Measurements from ENCODE around the gene PLCL2.
A peak's percentile ranks its signal among the peaks of the same experiment; 100 is the strongest.
"Not testable (repeated sequence)": the region's sequence is repeated elsewhere in the genome, so short reads cannot be mapped to it uniquely, and the experiment has no call there.

Gene PLCL2

GRCh38 chr3:17076940-17077605, 192.3 kb downstream of the PLCL2 start:
- no peak for DNase-seq (ENCODE audit: low read depth)

- DNase-seq (ENCODE audit: low read depth), result no peak
Observed at GRCh38 chr3:17077606-17078005, 192.9 kb downstream of the PLCL2 start.

GRCh38 chr3:17078926-17079465, 194.2 kb downstream of the PLCL2 start:
- no peak for DNase-seq (ENCODE audit: low read depth)

- no peak for DNase-seq (ENCODE audit: low read depth)
Observed at GRCh38 chr3:17079933-17080332, 195.2 kb downstream of the PLCL2 start.

GRCh38 chr3:17081520-17081919, 196.8 kb downstream of the PLCL2 start:
- DNase-seq (ENCODE audit: low read depth), result no peak

GRCh38 chr3:17087509-17087908, 202.8 kb downstream of the PLCL2 start:
- no peak for DNase-seq (ENCODE audit: low read depth)

- DNase-seq (ENCODE audit: low read depth), result no peak
Observed at GRCh38 chr3:17088017-17088416, 203.3 kb downstream of the PLCL2 start.

- DNase-seq (ENCODE audit: low read depth), result peak; percentile 6
Observed at GRCh38 chr3:17088602-17089313, 204.0 kb downstream of the PLCL2 start.

GRCh38 chr3:17089314-17089700, 204.6 kb downstream of the PLCL2 start:
- DNase-seq (ENCODE audit: low read depth), result no peak

GRCh38 chr3:17090280-17090983, 205.7 kb downstream of the PLCL2 start:
- DNase-seq (ENCODE audit: low read depth), result no peak

- no peak for DNase-seq (ENCODE audit: low read depth)
Observed at GRCh38 chr3:17091910-17092582, 207.3 kb downstream of the PLCL2 start.

GRCh38 chr3:17092583-17092933, 207.8 kb downstream of the PLCL2 start:
- DNase-seq (ENCODE audit: low read depth), result no peak

GRCh38 chr3:17094551-17094950, 209.8 kb downstream of the PLCL2 start:
- DNase-seq (ENCODE audit: low read depth), result no peak

GRCh38 chr3:17103579-17103978, 218.8 kb downstream of the PLCL2 start:
- no peak for DNase-seq (ENCODE audit: low read depth)

GRCh38 chr3:17106801-17107200, 222.0 kb downstream of the PLCL2 start:
- not testable (repeated sequence) for DNase-seq (ENCODE audit: low read depth)

GRCh38 chr3:17110660-17111396, 226.1 kb downstream of the PLCL2 start:
- no peak for DNase-seq (ENCODE audit: low read depth)

GRCh38 chr3:17111586-17111985, 226.8 kb downstream of the PLCL2 start:
- DNase-seq (ENCODE audit: low read depth), result no peak

GRCh38 chr3:17115186-17115585, 230.4 kb downstream of the PLCL2 start:
- DNase-seq (ENCODE audit: low read depth), result no peak

- DNase-seq (ENCODE audit: low read depth), result no peak
Observed at GRCh38 chr3:17116007-17116600, 231.3 kb downstream of the PLCL2 start.

- DNase-seq (ENCODE audit: low read depth), result no peak
Observed at GRCh38 chr3:17118771-17119170, 234.0 kb downstream of the PLCL2 start.
